Activated CD4-positive, alpha-beta T cell treated with anti-CD3 and anti-CD28 coated beads, Interleukin-2, amount 50 U/mL, for 1 hour (primary cell): ENCODE data around the gene NXPH4.

Source experiments
- DNase-seq: peaks from one replicate; pipeline ENCODE4 v3.0.0-alpha.2; 2020

NXPH4 gene

DNA sequence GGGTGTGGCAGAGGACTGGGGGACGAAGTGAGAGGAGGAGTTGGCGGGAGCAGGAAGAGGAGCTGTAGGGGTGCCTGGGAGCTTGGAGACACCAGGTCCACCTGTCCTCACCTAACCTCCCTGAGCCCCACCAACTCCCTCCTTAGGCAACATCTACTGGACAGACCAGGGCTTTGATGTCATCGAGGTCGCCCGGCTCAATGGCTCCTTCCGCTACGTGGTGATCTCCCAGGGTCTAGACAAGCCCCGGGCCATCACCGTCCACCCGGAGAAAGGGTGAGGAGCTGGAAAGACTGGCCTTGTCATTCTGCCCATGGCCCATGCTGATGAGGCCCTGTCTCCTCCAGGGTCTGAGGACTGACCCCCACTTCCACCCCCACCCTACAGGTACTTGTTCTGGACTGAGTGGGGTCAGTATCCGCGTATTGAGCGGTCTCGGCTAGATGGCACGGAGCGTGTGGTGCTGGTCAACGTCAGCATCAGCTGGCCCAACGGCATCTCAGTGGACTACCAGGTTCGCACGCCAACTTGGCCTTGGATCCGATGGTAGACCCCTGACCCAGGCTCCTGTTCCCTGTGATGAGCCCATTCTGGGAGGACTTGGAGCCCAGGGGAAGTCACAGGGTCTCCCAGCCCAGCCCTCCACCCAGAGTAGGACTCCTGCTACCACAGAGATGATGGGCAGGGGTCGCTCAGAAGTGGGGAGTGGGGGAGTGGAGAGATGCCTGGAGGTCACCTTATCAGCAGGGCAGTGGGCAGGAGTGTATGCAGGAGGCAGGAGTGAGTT is 32.5 kb upstream of the NXPH4 start:
- DNase-seq: no peak

GRCh38 chr12:57185403-57185802 is 31.2 kb upstream of the NXPH4 start:
- DNase-seq: no peak

GRCh38 chr12:57185906-57186508 is 30.6 kb upstream of the NXPH4 start:
- no peak for DNase-seq

- DNase-seq: no peak
Measured at GRCh38 chr12:57187222-57188089, 29.1 kb upstream of the NXPH4 start.

DNA sequence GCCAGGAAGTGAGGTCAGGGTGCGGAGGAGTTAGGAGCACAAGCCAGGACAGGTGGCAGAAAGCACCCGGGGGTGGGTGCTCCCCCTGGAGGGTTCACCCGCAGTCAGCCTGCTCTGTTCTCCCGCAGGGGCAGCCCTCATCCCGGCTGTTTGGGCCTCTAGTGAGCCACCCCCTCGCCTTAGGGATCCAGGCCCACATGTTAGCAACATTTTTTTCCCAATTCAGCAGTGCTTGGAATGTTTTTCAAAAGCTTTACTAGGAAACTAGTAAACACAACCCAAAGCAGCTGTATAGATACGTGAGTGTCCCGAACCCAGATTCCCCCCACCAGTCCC is 28.5 kb upstream of the NXPH4 start:
- DNase-seq: no peak

DNA sequence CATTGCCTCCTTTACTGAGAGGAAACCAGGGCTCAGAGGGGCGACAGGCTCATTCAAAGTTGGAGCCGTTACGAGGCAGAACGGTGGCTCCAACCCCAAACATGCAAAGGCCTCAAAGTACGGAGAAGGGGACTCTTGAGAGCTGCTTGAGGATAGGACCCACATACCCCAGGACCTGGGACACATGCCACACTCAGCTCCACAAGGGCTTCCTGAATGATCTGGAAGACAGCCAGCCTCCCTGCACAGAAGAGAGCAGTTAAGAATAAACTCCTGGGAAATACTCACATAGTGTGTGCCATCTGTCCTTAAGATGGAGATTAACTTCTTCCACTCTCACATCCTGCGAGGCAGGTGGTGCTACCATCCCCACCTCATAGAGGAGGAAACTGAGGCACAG is 26.6 kb upstream of the NXPH4 start:
- no peak for DNase-seq

DNA sequence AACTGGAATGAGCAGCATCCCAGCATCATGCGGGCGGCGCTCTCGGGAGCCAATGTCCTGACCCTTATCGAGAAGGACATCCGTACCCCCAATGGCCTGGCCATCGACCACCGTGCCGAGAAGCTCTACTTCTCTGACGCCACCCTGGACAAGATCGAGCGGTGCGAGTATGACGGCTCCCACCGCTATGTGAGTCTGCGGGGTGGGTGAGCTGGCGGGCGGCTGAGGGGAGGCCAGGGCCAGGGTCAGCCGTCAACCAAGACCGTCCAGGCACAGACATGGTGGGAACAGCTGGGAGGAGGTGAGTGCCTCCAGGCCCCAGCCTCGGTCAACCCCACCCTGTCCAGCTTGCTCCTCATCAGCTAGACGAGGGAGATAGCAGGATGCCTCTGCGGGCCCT is 25.8 kb upstream of the NXPH4 start:
- DNase-seq: no peak

GRCh38 chr12:57191410-57191809 is 25.2 kb upstream of the NXPH4 start:
- DNase-seq: no peak

GRCh38 chr12:57192920-57193319 is 23.7 kb upstream of the NXPH4 start:
- DNase-seq: no peak

DNA sequence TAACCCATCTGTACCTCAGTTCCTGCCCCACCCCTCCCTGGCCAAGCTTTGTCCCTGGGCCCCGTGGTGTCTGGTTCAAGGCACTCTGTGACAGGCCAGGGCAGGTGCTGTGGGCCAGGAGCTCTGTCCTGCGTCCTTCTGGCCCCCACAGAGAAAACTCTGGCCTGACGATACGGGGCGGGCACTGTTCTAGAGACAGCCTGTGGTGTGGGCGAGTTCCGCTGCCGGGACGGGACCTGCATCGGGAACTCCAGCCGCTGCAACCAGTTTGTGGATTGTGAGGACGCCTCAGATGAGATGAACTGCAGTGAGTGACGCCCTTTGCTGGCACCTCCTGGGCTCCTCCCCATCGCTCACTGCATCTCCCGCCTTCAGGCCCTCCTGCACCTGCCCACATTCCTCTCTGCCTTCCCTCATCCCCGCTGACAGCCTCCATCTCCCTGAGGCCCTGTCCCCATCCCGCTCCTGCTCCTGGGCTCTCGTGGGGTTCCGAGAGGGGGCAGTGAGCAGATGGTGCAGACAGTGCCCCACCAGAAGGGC is 22.8 kb upstream of the NXPH4 start:
- DNase-seq: no peak

DNA sequence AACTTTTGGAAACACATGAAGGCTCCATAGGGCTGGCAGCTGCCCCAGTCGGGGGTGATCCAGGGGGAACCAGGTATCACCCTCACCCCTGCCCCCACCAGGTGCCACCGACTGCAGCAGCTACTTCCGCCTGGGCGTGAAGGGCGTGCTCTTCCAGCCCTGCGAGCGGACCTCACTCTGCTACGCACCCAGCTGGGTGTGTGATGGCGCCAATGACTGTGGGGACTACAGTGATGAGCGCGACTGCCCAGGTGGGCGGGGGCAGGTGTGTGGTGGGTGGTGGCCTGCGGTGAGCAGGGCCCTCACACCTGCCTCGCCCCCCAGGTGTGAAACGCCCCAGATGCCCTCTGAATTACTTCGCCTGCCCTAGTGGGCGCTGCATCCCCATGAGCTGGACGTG is 22.3 kb upstream of the NXPH4 start:
- DNase-seq: no peak

- no peak for DNase-seq
Measured at GRCh38 chr12:57195186-57195585, 21.4 kb upstream of the NXPH4 start.

- no peak for DNase-seq
Measured at GRCh38 chr12:57195611-57196371, 20.8 kb upstream of the NXPH4 start.

- DNase-seq: no peak
Measured at GRCh38 chr12:57196439-57196838, 20.2 kb upstream of the NXPH4 start.

- no peak for DNase-seq
Measured at GRCh38 chr12:57196956-57197355, 19.6 kb upstream of the NXPH4 start.

DNA sequence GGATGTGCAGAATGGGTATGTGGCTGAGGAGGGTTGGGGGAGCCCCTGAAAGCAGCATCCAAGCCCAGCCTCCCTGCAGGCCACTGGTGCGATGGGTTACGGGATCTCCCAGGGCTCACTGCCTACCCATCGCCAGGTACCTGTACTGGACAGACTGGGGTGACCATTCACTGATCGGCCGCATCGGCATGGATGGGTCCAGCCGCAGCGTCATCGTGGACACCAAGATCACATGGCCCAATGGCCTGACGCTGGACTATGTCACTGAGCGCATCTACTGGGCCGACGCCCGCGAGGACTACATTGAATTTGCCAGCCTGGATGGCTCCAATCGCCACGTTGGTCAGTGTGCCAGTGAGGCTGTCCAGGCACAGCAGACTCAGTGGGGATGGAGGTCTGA is 18.3 kb upstream of the NXPH4 start:
- no peak for DNase-seq

- DNase-seq: no peak
Measured at GRCh38 chr12:57199191-57199590, 17.4 kb upstream of the NXPH4 start.

DNA sequence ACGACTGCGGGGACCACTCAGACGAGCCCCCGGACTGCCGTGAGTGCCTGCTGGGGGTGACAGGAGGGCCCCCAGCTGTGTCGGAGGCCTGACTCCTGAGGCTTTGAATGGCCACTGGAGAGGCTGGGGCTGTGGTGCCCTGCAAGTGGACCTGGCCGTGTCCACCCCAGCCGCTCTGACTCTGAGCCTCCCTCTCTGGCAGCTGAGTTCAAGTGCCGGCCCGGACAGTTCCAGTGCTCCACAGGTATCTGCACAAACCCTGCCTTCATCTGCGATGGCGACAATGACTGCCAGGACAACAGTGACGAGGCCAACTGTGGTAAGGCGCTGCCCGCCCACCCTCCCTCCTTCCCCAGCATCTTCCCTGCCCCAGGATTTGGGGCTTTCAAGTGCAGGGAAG is 16.1 kb upstream of the NXPH4 start:
- no peak for DNase-seq

GRCh38 chr12:57201219-57201618 is 15.4 kb upstream of the NXPH4 start:
- DNase-seq: no peak

DNA sequence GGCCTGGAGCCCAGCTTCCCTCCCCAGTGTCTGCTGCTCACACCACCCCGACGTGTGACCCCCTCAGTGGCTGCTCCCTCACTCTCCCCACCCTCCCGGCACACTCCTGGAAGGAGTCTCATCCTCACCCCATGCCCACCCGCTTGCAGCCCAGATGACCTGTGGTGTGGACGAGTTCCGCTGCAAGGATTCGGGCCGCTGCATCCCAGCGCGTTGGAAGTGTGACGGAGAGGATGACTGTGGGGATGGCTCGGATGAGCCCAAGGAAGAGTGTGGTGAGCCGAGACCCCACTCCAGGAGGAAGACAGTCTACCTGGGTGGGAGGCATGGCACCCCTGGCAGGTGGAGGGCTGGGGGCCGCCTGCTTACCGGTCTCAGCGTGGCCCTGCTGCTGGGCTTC is 15.0 kb upstream of the NXPH4 start:
- no peak for DNase-seq

DNA sequence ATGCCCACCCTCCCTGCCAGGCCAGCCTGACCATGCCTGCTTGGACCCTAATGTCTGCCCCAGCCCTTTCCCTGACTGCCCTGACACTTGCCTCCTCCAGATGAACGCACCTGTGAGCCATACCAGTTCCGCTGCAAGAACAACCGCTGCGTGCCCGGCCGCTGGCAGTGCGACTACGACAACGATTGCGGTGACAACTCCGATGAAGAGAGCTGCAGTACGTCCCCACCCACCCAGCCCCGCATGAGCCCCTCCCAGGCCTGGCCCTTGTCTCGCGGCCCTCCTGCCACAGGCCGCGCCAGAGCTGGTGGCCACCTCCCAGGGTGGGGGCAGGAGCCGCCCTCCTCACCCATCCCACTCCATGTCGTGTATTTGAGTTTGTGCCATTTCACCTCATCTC is 14.3 kb upstream of the NXPH4 start:
- DNase-seq: no peak

DNA sequence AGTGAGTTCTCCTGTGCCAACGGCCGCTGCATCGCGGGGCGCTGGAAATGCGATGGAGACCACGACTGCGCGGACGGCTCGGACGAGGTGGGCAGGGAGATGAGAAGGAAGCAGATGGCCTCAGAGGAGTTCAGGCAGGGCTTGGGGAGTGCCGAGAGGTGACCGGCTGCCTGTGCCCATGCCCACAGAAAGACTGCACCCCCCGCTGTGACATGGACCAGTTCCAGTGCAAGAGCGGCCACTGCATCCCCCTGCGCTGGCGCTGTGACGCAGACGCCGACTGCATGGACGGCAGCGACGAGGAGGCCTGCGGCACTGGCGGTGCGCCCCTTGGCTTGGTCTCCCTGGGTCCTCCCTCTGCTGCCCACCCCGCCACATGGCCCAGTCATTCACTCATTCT is 13.4 kb upstream of the NXPH4 start:
- DNase-seq: no peak

GRCh38 chr12:57203791-57204190 is 12.8 kb upstream of the NXPH4 start:
- no peak for DNase-seq
